ENCODE measurements around the gene RBMS1. TPM values are rescaled to one million over a fixed set of nuclear protein-coding genes. Genes with fewer than 3 reads are reported as not detected.

The RBMS1 gene
- total and polyA plus RNA-seq, 2 donors (not counting 1 experiment from before 2014, with no cell fraction given), result 18.0 to 36.7 TPM

DNA sequence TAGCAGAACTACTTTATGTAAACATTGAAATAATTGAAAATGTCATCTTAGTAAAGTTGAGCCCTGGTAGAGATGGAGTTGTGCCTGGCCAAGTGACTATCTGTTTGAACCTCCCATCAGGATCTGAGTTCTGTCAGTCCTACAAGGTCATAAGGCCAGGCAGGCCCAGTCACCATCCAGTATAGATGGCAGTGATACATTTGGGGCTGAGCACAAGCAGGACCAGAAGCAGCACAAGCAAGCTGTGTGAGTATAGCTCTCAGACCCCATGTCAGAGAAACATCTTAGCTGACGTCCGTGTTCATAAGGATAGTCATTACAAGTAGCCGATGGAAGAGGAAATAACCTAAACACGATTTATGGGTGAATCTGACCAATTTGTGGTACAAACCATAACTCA lies 44.5 kb upstream of the RBMS1 start:
- no peaks in the 10 kb centered on the region for H3K27me3 Mint-ChIP-seq
- H3K27ac ChIP-seq (ENCODE audit: low read length in 2 of 2), result no peak overlapping the region
- TF ChIP-seq, protein P1, sequence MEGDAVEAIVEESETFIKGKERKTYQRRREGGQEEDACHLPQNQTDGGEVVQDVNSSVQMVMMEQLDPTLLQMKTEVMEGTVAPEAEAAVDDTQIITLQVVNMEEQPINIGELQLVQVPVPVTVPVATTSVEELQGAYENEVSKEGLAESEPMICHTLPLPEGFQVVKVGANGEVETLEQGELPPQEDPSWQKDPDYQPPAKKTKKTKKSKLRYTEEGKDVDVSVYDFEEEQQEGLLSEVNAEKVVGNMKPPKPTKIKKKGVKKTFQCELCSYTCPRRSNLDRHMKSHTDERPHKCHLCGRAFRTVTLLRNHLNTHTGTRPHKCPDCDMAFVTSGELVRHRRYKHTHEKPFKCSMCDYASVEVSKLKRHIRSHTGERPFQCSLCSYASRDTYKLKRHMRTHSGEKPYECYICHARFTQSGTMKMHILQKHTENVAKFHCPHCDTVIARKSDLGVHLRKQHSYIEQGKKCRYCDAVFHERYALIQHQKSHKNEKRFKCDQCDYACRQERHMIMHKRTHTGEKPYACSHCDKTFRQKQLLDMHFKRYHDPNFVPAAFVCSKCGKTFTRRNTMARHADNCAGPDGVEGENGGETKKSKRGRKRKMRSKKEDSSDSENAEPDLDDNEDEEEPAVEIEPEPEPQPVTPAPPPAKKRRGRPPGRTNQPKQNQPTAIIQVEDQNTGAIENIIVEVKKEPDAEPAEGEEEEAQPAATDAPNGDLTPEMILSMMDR (IDR thresholded peaks at IDR 0.05), result no peak
- TF ChIP-seq EZH2 (IDR thresholded peaks at IDR 0.05; ENCODE audit: borderline replicate concordance, insufficient read depth, low read depth, low read length, poor library complexity, severe bottlenecking), result no peak
- H3K4me2 ChIP-seq (replicated peaks; ENCODE audit: low read depth, low read length, poor library complexity, severe bottlenecking), result no peak overlapping the region
- H3K9ac ChIP-seq (ENCODE audit: low read length), result no peak overlapping the region
- no peaks in the 10 kb centered on the region for H3K9me3 Mint-ChIP-seq (ENCODE audit: insufficient read depth)
- 89% methylated on average over 4 of the region's 4 CpGs for WGBS (ENCODE audit: insufficient coverage)
- H3K27ac Mint-ChIP-seq, result no peak overlapping the region
- H3K27me3 ChIP-seq (replicated peaks in 1 of 4; ENCODE audit: control extremely low read depth in 1 of 4, control insufficient read depth in 3 of 4, insufficient read depth in 4 of 4, low read length in 3 of 4), result no peaks in the 10 kb centered on the region
- ChIA-PET POLR2A (no interaction called here), CTCF (no interaction called here)
- no peaks in the 10 kb centered on the region for H3K4me1 ChIP-seq (ENCODE audit: control insufficient read depth in 2 of 2, insufficient read depth in 2 of 2, low read length in 2 of 2)
- no peak overlapping the region for H3K4me3 Mint-ChIP-seq
- no peaks in the 10 kb centered on the region for H3K79me2 ChIP-seq (ENCODE audit: control insufficient read depth, insufficient read depth, low read length)
- no peak for ATAC-seq (ENCODE audit: low read depth)
- intact Hi-C loops (cut with micrococcal nuclease), result no loop called here
- no peak overlapping the region for H3K4me3 ChIP-seq (ENCODE audit: control extremely low read depth in 1 of 5, extremely low read depth in 1 of 5, insufficient read depth in 1 of 5, low read depth in 2 of 5, low read length in 4 of 5)
- no peaks in the 10 kb centered on the region for H3K36me3 ChIP-seq (replicated peaks in 1 of 2; ENCODE audit: control extremely low read depth in 1 of 2, control insufficient read depth in 1 of 2, extremely low read depth in 1 of 2, insufficient read depth in 2 of 2, low read length in 1 of 2)
- no peaks in the 10 kb centered on the region for H4K20me1 ChIP-seq (ENCODE audit: control insufficient read depth, insufficient read depth, low read length, poor library complexity, severe bottlenecking)
- no peak overlapping the region for H2AFZ ChIP-seq (ENCODE audit: insufficient read depth, low read depth, low read length, poor library complexity, severe bottlenecking)
- peaks cover 3% of the 10 kb centered on the region for H3K4me1 Mint-ChIP-seq
- DNase-seq, result no peak
- no peaks in the 10 kb centered on the region for H3K9me3 ChIP-seq (ENCODE audit: control extremely low read depth in 1 of 3, control insufficient read depth in 2 of 3, insufficient read depth in 1 of 3, low read length in 2 of 3)

DNA sequence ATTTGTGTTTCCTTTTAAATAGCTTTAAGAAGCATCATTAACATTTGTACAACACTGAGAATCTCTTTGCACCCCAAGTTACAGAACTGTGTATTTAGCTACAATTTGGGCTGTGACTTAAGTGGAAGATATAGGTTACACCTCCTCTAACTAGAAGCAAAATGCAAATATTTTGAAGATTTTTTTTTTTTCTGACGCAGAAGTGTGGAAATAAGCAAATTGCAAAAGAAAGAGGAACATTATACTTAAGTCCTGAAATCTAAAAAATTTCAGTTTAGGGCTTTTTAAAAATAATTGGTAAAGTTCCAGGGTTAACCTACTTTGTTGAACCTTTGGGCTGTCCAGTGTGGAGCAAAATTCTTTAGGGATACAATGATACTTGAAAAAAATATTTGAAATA lies 41.4 kb upstream of the RBMS1 start:
- DNase-seq (no peak), ATAC-seq (ENCODE audit: low read depth) (no peak)
- H3K4me3 Mint-ChIP-seq, result no peak overlapping the region
- Histone ChIP-seq H3K36me3 (replicated peaks in 1 of 2; ENCODE audit: control extremely low read depth in 1 of 2, control insufficient read depth in 1 of 2, extremely low read depth in 1 of 2, insufficient read depth in 2 of 2, low read length in 1 of 2) (no peaks in the 10 kb centered on the region), H3K9me3 (ENCODE audit: control extremely low read depth in 1 of 3, control insufficient read depth in 2 of 3, insufficient read depth in 1 of 3, low read length in 2 of 3) (no peaks in the 10 kb centered on the region), H4K20me1 (ENCODE audit: control insufficient read depth, insufficient read depth, low read length, poor library complexity, severe bottlenecking) (no peaks in the 10 kb centered on the region), H3K4me2 (replicated peaks; ENCODE audit: low read depth, low read length, poor library complexity, severe bottlenecking) (no peak overlapping the region), H3K79me2 (ENCODE audit: control insufficient read depth, insufficient read depth, low read length) (no peaks in the 10 kb centered on the region), H3K27me3 (replicated peaks in 1 of 4; ENCODE audit: control extremely low read depth in 1 of 4, control insufficient read depth in 3 of 4, insufficient read depth in 4 of 4, low read length in 3 of 4) (no peaks in the 10 kb centered on the region), H3K4me1 (ENCODE audit: control insufficient read depth in 2 of 2, insufficient read depth in 2 of 2, low read length in 2 of 2) (no peaks in the 10 kb centered on the region), H3K4me3 (ENCODE audit: control extremely low read depth in 1 of 5, extremely low read depth in 1 of 5, insufficient read depth in 1 of 5, low read depth in 2 of 5, low read length in 4 of 5) (no peak overlapping the region), H2AFZ (ENCODE audit: insufficient read depth, low read depth, low read length, poor library complexity, severe bottlenecking) (no peak overlapping the region), H3K27ac (ENCODE audit: low read length in 2 of 2) (no peak overlapping the region), H3K9ac (ENCODE audit: low read length) (no peak overlapping the region)
- ChIA-PET CTCF (no interaction called here), POLR2A (no interaction called here)
- intact Hi-C loops (cut with micrococcal nuclease), result no loop called here
- no peaks in the 10 kb centered on the region for H3K27me3 Mint-ChIP-seq
- H3K4me1 Mint-ChIP-seq, result peaks cover 3% of the 10 kb centered on the region
- H3K9me3 Mint-ChIP-seq (ENCODE audit: insufficient read depth), result no peaks in the 10 kb centered on the region
- no peak for TF ChIP-seq EZH2 (IDR thresholded peaks at IDR 0.05; ENCODE audit: borderline replicate concordance, insufficient read depth, low read depth, low read length, poor library complexity, severe bottlenecking)
- TF ChIP-seq, protein P1 (IDR thresholded peaks at IDR 0.05), result no peak
- no peak overlapping the region for H3K27ac Mint-ChIP-seq
- WGBS (ENCODE audit: insufficient coverage), result no CpG with 5 or more reads among the region's 1 CpG
